ENCODE measurements around the gene MLPH. TPM values are rescaled to one million over a fixed set of nuclear protein-coding genes. Genes with fewer than 3 reads are reported as not detected.

MLPH gene
- polyA plus RNA-seq, 4 donors: 13.2 to 52.0 (median 18.9) TPM

GRCh38 chr2:237510502-237511217, 23.6 kb downstream of the MLPH start:
- H3K4me1 ChIP-seq (ENCODE audit: control insufficient read depth in 3 of 3, insufficient read depth in 2 of 3, low read depth in 1 of 3, low read length in 2 of 3): peaks cover 0 to 17% (median 4%) of the 10 kb centered on the region in 3 donors
- 88% methylated on average over 21 of the region's 21 CpGs for WGBS, 3 donors

GRCh38 chr2:237511433-237511832, 24.4 kb downstream of the MLPH start:
- Histone ChIP-seq H3K9me3 (ENCODE audit: control insufficient read depth in 2 of 2, insufficient read depth in 1 of 2, low read depth in 1 of 2, low read length in 1 of 2) (no peaks in the 10 kb centered on the region), H3K27ac (ENCODE audit: low read depth in 1 of 3, low read length in 2 of 3) (no peak overlapping the region), H3K4me3 (ENCODE audit: low read depth in 1 of 3, low read length in 3 of 3) (no peak overlapping the region), H3K36me3 (ENCODE audit: control insufficient read depth in 3 of 3, insufficient read depth in 2 of 3, low read depth in 1 of 3, low read length in 3 of 3) (no peaks in the 10 kb centered on the region), H3K4me1 (ENCODE audit: control insufficient read depth in 3 of 3, insufficient read depth in 2 of 3, low read depth in 1 of 3, low read length in 2 of 3) (peaks cover 0 to 17% (median 4%) of the 10 kb centered on the region in 3 donors), H3K27me3 (ENCODE audit: control insufficient read depth in 3 of 3, insufficient read depth in 3 of 3, low read length in 3 of 3) (no peaks in the 10 kb centered on the region)
- WGBS, 3 donors: 72 to 97% (median 90%) methylated on average over 1 of the region's 1 CpG
- no peak for DNase-seq
- FAIRE-seq: no peak

More at GRCh38 chr2:237510502-237511217, 23.6 kb downstream of the MLPH start:
- DNase-seq (no peak), FAIRE-seq (no peak)
- Histone ChIP-seq H3K9me3 (ENCODE audit: control insufficient read depth in 2 of 2, insufficient read depth in 1 of 2, low read depth in 1 of 2, low read length in 1 of 2) (no peaks in the 10 kb centered on the region), H3K27me3 (ENCODE audit: control insufficient read depth in 3 of 3, insufficient read depth in 3 of 3, low read length in 3 of 3) (no peaks in the 10 kb centered on the region), H3K36me3 (ENCODE audit: control insufficient read depth in 3 of 3, insufficient read depth in 2 of 3, low read depth in 1 of 3, low read length in 3 of 3) (no peaks in the 10 kb centered on the region), H3K4me3 (ENCODE audit: low read depth in 1 of 3, low read length in 3 of 3) (no peak overlapping the region), H3K27ac (ENCODE audit: low read depth in 1 of 3, low read length in 2 of 3) (peak overlapping the region in 1 of 3 donors; percentile 63)

- DNase-seq (no peak), FAIRE-seq (no peak)
- H3K9me3 ChIP-seq (ENCODE audit: control insufficient read depth in 2 of 2, insufficient read depth in 1 of 2, low read depth in 1 of 2, low read length in 1 of 2): no peaks in the 10 kb centered on the region
- H3K27me3 ChIP-seq (ENCODE audit: control insufficient read depth in 3 of 3, insufficient read depth in 3 of 3, low read length in 3 of 3): no peaks in the 10 kb centered on the region
- 85 to 88% (median 87%) methylated on average over 17 of the region's 17 CpGs for WGBS, 3 donors
- no peak overlapping the region for H3K4me3 ChIP-seq (ENCODE audit: low read depth in 1 of 3, low read length in 3 of 3)
- H3K4me1 ChIP-seq (ENCODE audit: control insufficient read depth in 3 of 3, insufficient read depth in 2 of 3, low read depth in 1 of 3, low read length in 2 of 3): peaks cover 0 to 17% (median 4%) of the 10 kb centered on the region in 3 donors
- no peak overlapping the region for H3K27ac ChIP-seq (ENCODE audit: low read depth in 1 of 3, low read length in 2 of 3)
- H3K36me3 ChIP-seq (ENCODE audit: control insufficient read depth in 3 of 3, insufficient read depth in 2 of 3, low read depth in 1 of 3, low read length in 3 of 3): no peaks in the 10 kb centered on the region
Measured at GRCh38 chr2:237511885-237512405, 24.9 kb downstream of the MLPH start.

- H3K27me3 ChIP-seq (ENCODE audit: control insufficient read depth in 3 of 3, insufficient read depth in 3 of 3, low read length in 3 of 3): no peaks in the 10 kb centered on the region
- no peak overlapping the region for H3K27ac ChIP-seq (ENCODE audit: low read depth in 1 of 3, low read length in 2 of 3)
- FAIRE-seq: no peak
- H3K4me1 ChIP-seq (ENCODE audit: control insufficient read depth in 3 of 3, insufficient read depth in 2 of 3, low read depth in 1 of 3, low read length in 2 of 3): peaks cover 0 to 14% (median 4%) of the 10 kb centered on the region in 3 donors
- WGBS, 3 donors: 20 to 32% (median 31%) methylated on average over 14 of the region's 14 CpGs
- H3K9me3 ChIP-seq (ENCODE audit: control insufficient read depth in 2 of 2, insufficient read depth in 1 of 2, low read depth in 1 of 2, low read length in 1 of 2): no peaks in the 10 kb centered on the region
- H3K36me3 ChIP-seq (ENCODE audit: control insufficient read depth in 3 of 3, insufficient read depth in 2 of 3, low read depth in 1 of 3, low read length in 3 of 3): no peaks in the 10 kb centered on the region
- peak; percentile 89 to 93 for DNase-seq
- no peak overlapping the region for H3K4me3 ChIP-seq (ENCODE audit: low read depth in 1 of 3, low read length in 3 of 3)
Measured at GRCh38 chr2:237512774-237513466, 25.9 kb downstream of the MLPH start.

- WGBS, 3 donors: 85 to 90% (median 88%) methylated on average over 9 of the region's 9 CpGs
- no peak overlapping the region for H3K27ac ChIP-seq (ENCODE audit: low read depth in 1 of 3, low read length in 2 of 3)
Measured at GRCh38 chr2:237513693-237514092, 26.6 kb downstream of the MLPH start.

GRCh38 chr2:237514474-237515130, 27.6 kb downstream of the MLPH start:
- WGBS, 3 donors: 76 to 82% (median 82%) methylated on average over 6 of the region's 6 CpGs
- FAIRE-seq (no peak), DNase-seq (peak in 1 of 2 donors; percentile 36)
- no peak overlapping the region for H3K27ac ChIP-seq (ENCODE audit: low read depth in 1 of 3, low read length in 2 of 3)
- H3K36me3 ChIP-seq (ENCODE audit: control insufficient read depth in 3 of 3, insufficient read depth in 2 of 3, low read depth in 1 of 3, low read length in 3 of 3): no peaks in the 10 kb centered on the region
- H3K27me3 ChIP-seq (ENCODE audit: control insufficient read depth in 3 of 3, insufficient read depth in 3 of 3, low read length in 3 of 3): no peaks in the 10 kb centered on the region
- no peaks in the 10 kb centered on the region for H3K9me3 ChIP-seq (ENCODE audit: control insufficient read depth in 2 of 2, insufficient read depth in 1 of 2, low read depth in 1 of 2, low read length in 1 of 2)
- no peak overlapping the region for H3K4me3 ChIP-seq (ENCODE audit: low read depth in 1 of 3, low read length in 3 of 3)
- H3K4me1 ChIP-seq (ENCODE audit: control insufficient read depth in 3 of 3, insufficient read depth in 2 of 3, low read depth in 1 of 3, low read length in 2 of 3): peaks cover under 1 to 18% (median under 1%) of the 10 kb centered on the region in 3 donors

More at GRCh38 chr2:237513693-237514092, 26.6 kb downstream of the MLPH start:
- no peaks in the 10 kb centered on the region for H3K27me3 ChIP-seq (ENCODE audit: control insufficient read depth in 3 of 3, insufficient read depth in 3 of 3, low read length in 3 of 3)
- no peaks in the 10 kb centered on the region for H3K36me3 ChIP-seq (ENCODE audit: control insufficient read depth in 3 of 3, insufficient read depth in 2 of 3, low read depth in 1 of 3, low read length in 3 of 3)
- H3K4me3 ChIP-seq (ENCODE audit: low read depth in 1 of 3, low read length in 3 of 3): no peak overlapping the region
- no peaks in the 10 kb centered on the region for H3K9me3 ChIP-seq (ENCODE audit: control insufficient read depth in 2 of 2, insufficient read depth in 1 of 2, low read depth in 1 of 2, low read length in 1 of 2)
- FAIRE-seq (no peak), DNase-seq (no peak)
- peaks cover 0 to 14% (median 4%) of the 10 kb centered on the region in 3 donors for H3K4me1 ChIP-seq (ENCODE audit: control insufficient read depth in 3 of 3, insufficient read depth in 2 of 3, low read depth in 1 of 3, low read length in 2 of 3)

- FAIRE-seq: no peak
- no peak for DNase-seq
- Histone ChIP-seq H3K27ac (ENCODE audit: low read depth in 1 of 3, low read length in 2 of 3) (no peak overlapping the region), H3K4me1 (ENCODE audit: control insufficient read depth in 3 of 3, insufficient read depth in 2 of 3, low read depth in 1 of 3, low read length in 2 of 3) (peaks cover 0 to 23% (median 5%) of the 10 kb centered on the region in 3 donors), H3K4me3 (ENCODE audit: low read depth in 1 of 3, low read length in 3 of 3) (no peak overlapping the region), H3K27me3 (ENCODE audit: control insufficient read depth in 3 of 3, insufficient read depth in 3 of 3, low read length in 3 of 3) (no peaks in the 10 kb centered on the region), H3K36me3 (ENCODE audit: control insufficient read depth in 3 of 3, insufficient read depth in 2 of 3, low read depth in 1 of 3, low read length in 3 of 3) (no peaks in the 10 kb centered on the region), H3K9me3 (ENCODE audit: control insufficient read depth in 2 of 2, insufficient read depth in 1 of 2, low read depth in 1 of 2, low read length in 1 of 2) (no peaks in the 10 kb centered on the region)
- 86 to 89% (median 89%) methylated on average over 16 of the region's 16 CpGs for WGBS, 3 donors
Measured at GRCh38 chr2:237515166-237515565, 28.1 kb downstream of the MLPH start.

- WGBS, 3 donors: 84 to 88% (median 87%) methylated on average over 6 of the region's 6 CpGs
- no peak for DNase-seq
- no peak for FAIRE-seq
- H3K4me3 ChIP-seq (ENCODE audit: low read depth in 1 of 3, low read length in 3 of 3): no peak overlapping the region
- H3K4me1 ChIP-seq (ENCODE audit: control insufficient read depth in 3 of 3, insufficient read depth in 2 of 3, low read depth in 1 of 3, low read length in 2 of 3): peaks cover 0 to 28% (median 5%) of the 10 kb centered on the region in 3 donors
- H3K9me3 ChIP-seq (ENCODE audit: control insufficient read depth in 2 of 2, insufficient read depth in 1 of 2, low read depth in 1 of 2, low read length in 1 of 2): no peaks in the 10 kb centered on the region
- no peaks in the 10 kb centered on the region for H3K27me3 ChIP-seq (ENCODE audit: control insufficient read depth in 3 of 3, insufficient read depth in 3 of 3, low read length in 3 of 3)
- no peak overlapping the region for H3K27ac ChIP-seq (ENCODE audit: low read depth in 1 of 3, low read length in 2 of 3)
- no peaks in the 10 kb centered on the region for H3K36me3 ChIP-seq (ENCODE audit: control insufficient read depth in 3 of 3, insufficient read depth in 2 of 3, low read depth in 1 of 3, low read length in 3 of 3)
Measured at GRCh38 chr2:237515621-237516275, 28.7 kb downstream of the MLPH start.

Measured in small intestine (tissue), 7 donors.